Right atrium auricular region (tissue), 2 donors: ENCODE data around the gene TAGAP. TPM values are rescaled to one million over a fixed set of nuclear protein-coding genes. Genes with fewer than 3 reads are reported as not detected.

ENCODE experiments used
- DNase-seq: peaks from one replicate; pipeline ENCODE4 v3.0.0-alpha.2; 2019; ENCODE audit warnings: low spot score
- H3K27ac ChIP-seq, 2 donors: fragments of 200-600 bp; sonication (generic); 1 replicate in 1 of 2; 2 replicates in 1 of 2; pipeline ENCODE4 v1.5.1; 2016 to 2019
- H3K27me3 ChIP-seq, 2 donors: fragments of 200-600 bp; sonication (generic); one replicate each; pipeline versions ENCODE4 v1.5.1 to v1.6.0; 2017 to 2019
- H3K36me3 ChIP-seq: fragments of 200-600 bp; sonication (generic); one replicate; pipeline ENCODE4 v1.5.1; 2016
- H3K4me1 ChIP-seq, 2 donors: fragments of 200-600 bp; sonication (generic); one replicate each; pipeline versions ENCODE4 v1.5.1 to v1.6.0; 2017 to 2019
- H3K4me3 ChIP-seq, 2 donors: fragments of 200-600 bp; sonication (generic); 1 replicate in 1 of 2; 2 replicates in 1 of 2; pipeline ENCODE4 v1.5.1; 2017 to 2019; ENCODE audit warnings: mild to moderate bottlenecking in 1 of 2, moderate library complexity in 1 of 2
- H3K9me3 ChIP-seq, 2 donors: fragments of 200-600 bp; sonication (generic); one replicate each; pipeline ENCODE4 v1.5.1; 2019
- total RNA-seq, 2 donors: library from RNA; depleted of rRNA; stranded (reverse); fragments of >200 nt; gene quantifications; one replicate each; pipeline ENCODE4 v1.1.0, GENCODE V29; 2016
- TF ChIP-seq, protein P1 (sequence below), 2 donors: fragments of 200-600 bp; sonication (generic); IDR thresholded peaks; one replicate each; pipeline ENCODE4 v1.5.1; 2019; ENCODE audit warnings: antibody characterized with exemption in 2 of 2

The TAGAP gene
- total RNA-seq, 2 donors from 2014 or later = 2.0 to 3.2 TPM

GRCh38 chr6:159023893-159024292 is 20.9 kb downstream of the TAGAP start:
- TF ChIP-seq, protein P1, sequence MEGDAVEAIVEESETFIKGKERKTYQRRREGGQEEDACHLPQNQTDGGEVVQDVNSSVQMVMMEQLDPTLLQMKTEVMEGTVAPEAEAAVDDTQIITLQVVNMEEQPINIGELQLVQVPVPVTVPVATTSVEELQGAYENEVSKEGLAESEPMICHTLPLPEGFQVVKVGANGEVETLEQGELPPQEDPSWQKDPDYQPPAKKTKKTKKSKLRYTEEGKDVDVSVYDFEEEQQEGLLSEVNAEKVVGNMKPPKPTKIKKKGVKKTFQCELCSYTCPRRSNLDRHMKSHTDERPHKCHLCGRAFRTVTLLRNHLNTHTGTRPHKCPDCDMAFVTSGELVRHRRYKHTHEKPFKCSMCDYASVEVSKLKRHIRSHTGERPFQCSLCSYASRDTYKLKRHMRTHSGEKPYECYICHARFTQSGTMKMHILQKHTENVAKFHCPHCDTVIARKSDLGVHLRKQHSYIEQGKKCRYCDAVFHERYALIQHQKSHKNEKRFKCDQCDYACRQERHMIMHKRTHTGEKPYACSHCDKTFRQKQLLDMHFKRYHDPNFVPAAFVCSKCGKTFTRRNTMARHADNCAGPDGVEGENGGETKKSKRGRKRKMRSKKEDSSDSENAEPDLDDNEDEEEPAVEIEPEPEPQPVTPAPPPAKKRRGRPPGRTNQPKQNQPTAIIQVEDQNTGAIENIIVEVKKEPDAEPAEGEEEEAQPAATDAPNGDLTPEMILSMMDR (IDR thresholded peaks at IDR 0.05) = no peak
- no peaks in the 10 kb centered on the region for H3K4me1 ChIP-seq
- H3K27me3 ChIP-seq = no peaks in the 10 kb centered on the region
- no peak overlapping the region for H3K27ac ChIP-seq
- peaks cover 0 to 15% of the 10 kb centered on the region in 2 donors for H3K9me3 ChIP-seq
- H3K36me3 ChIP-seq = no peaks in the 10 kb centered on the region
- no peak for DNase-seq
- H3K4me3 ChIP-seq = no peak overlapping the region

DNA sequence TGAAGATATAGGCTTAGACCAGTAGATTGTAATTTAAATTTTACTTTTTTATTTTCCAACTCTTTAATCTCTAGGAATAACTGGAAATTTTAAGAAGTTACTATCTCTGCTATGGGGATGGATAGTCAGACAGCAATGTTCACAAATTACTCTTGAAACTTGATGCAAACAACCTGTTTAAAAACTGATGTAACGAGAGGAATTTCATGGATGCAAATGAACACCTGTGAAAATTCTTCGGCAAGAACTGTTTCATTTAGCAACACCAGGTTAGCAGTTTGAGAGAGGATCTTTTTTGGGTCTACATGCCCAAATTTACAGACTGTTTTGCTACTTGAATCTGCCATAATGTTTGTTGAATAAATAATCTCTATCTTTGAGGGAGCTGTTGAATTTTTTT is 24.8 kb downstream of the TAGAP start:
- DNase-seq = no peak
- Histone ChIP-seq H3K36me3 (no peaks in the 10 kb centered on the region), H3K4me1 (no peaks in the 10 kb centered on the region), H3K9me3 (peaks cover 0 to 15% of the 10 kb centered on the region in 2 donors), H3K27me3 (no peaks in the 10 kb centered on the region), H3K27ac (no peak overlapping the region), H3K4me3 (no peak overlapping the region)
- TF ChIP-seq, protein P1 (IDR thresholded peaks at IDR 0.05) = no peak

DNA sequence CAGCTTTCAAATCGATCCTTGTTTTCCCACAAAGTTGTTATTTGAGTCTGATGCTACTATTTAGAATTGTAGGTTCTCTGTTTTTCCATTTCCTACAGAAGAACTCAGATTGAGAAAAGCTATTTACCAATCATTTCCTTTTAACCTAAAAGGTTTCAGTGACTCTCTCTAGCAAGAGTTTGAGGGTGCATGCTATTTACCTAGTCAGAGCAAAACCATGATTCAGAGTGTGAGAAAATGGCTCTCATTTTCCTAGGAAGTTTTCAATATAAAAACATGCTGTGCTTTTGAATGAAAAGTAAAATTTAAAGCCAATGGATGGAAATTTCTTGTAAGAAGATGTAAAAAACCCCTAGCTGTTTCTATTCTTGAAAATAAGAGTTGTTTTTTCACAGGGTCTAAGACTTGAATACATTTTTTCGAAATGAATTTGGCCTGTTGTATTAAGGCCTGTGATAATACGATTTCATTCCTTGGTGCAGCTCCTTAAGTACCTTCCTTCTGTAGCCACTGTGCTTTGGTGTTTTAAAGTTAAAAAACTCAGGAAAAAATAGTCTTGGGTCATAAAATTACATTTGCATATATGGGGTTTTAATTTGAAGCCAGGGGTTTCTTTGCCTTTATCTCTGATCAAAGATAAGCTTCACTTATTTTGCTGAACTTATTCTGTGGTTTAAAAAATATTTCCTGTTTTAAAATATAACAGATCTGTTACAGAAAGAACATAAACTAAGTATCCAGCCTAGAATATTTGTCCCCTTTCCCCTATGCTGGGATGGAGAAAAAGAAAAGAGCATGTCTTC is 26.8 kb downstream of the TAGAP start:
- TF ChIP-seq, protein P1 (IDR thresholded peaks at IDR 0.05) = no peak
- Histone ChIP-seq H3K27me3 (no peaks in the 10 kb centered on the region), H3K4me3 (no peak overlapping the region)

GRCh38 chr6:159014406-159014805 is 30.4 kb downstream of the TAGAP start:
- Histone ChIP-seq H3K27me3 (no peaks in the 10 kb centered on the region), H3K36me3 (no peaks in the 10 kb centered on the region), H3K4me1 (no peaks in the 10 kb centered on the region), H3K27ac (no peak overlapping the region), H3K4me3 (no peak overlapping the region), H3K9me3 (peaks cover 0 to 9% of the 10 kb centered on the region in 2 donors)
- no peak for DNase-seq
- TF ChIP-seq, protein P1 (IDR thresholded peaks at IDR 0.05) = no peak

More for the DNA sequence above, 26.8 kb downstream of the TAGAP start:
- no peak for DNase-seq
- Histone ChIP-seq H3K4me1 (no peaks in the 10 kb centered on the region), H3K36me3 (no peaks in the 10 kb centered on the region), H3K9me3 (peaks cover 0 to 9% of the 10 kb centered on the region in 2 donors), H3K27ac (no peak overlapping the region)

DNA sequence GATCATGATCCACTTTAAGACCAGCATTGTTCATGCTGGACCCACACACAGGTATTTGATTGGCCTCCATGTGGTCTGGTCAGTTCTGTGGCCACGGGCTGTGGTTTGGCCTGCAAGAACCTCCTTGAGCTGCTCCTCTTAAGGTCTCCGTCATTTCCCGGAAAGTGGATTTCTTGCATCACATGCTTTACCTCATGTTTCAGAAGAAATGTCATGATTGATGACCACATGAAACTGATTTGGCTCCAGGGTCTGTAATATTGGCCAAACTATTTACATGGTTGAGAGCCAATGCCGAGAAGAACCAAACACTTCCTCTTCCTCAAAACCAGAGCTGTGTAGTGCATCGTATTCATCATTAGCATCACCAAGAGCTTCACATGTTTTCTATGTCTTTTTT is 31.6 kb downstream of the TAGAP start:
- TF ChIP-seq, protein P1 (IDR thresholded peaks at IDR 0.05) = no peak

More for the DNA sequence above, 31.6 kb downstream of the TAGAP start:
- DNase-seq = no peak
- Histone ChIP-seq H3K4me3 (no peak overlapping the region), H3K9me3 (peaks cover 0 to 9% of the 10 kb centered on the region in 2 donors), H3K36me3 (no peaks in the 10 kb centered on the region), H3K27me3 (no peaks in the 10 kb centered on the region), H3K4me1 (no peaks in the 10 kb centered on the region), H3K27ac (no peak overlapping the region)
